Endothelial cell of coronary artery (primary cell): Measurements from ENCODE around the gene WDR89. TPM values are rescaled to one million over a fixed set of nuclear protein-coding genes. Genes with fewer than 3 reads are reported as not detected.

Source experiments
- total RNA-seq: library from RNA; depleted of rRNA; stranded (reverse); fragments of >200 nt; gene quantifications from 2 replicates; pipeline ENCODE4 v1.2.3, GENCODE V29; 2014

The WDR89 gene
- 14.8 and 17.8 TPM in 2 replicates for total RNA-seq

DNA sequence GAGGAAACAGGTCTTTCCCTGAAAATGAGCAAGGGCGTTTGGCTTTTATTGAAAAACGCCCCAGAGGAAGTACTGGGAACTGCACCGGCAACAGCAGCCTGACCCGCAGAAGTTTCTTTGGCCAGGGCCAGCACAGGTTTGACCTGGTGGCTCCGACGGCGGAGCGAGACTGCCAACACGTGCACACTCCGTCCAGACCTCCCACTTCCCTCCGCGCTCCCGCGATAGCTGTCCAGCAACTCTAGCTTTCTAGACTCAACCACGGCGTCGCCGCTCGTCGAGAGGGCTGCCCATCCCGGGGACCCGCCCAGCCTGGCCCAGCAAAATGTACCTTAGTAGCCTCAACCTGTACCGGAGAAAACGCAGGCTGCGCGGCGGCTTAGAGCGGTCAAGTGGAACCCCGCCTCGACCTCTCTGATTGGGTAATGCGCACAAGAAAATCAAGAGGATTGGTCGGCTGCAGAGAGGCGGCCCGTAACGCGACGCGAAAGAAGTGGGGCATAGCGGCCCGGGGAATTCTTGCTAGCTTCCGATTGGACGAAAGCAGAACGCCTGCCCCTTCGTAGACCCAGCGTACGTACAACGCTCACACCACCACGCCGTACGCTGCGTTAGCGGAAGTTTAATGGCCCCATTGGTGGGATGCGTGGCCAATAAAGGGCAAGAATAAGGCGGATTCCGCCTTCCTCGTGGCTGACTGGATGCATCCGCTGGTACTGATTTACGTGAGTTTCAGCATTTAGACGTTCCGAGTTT is at the start of gene WDR89:
TSS of gene WDR89 (minus strand) at position 399 of the 756 bp plus-strand sequence. CDS start 41,929 bp downstream, outside the sequence.

Other genes with a start within 250 kb of the WDR89 start
- 13.1 and 18.5 TPM in 2 replicates for gene PPP2R5E, start 98.5 kb downstream of the WDR89 start, total RNA-seq
- gene SGPP1, start 86.2 kb upstream of the WDR89 start, total RNA-seq, result 8.4 and 12.2 TPM in 2 replicates
- gene SYNE2, start 211.1 kb upstream of the WDR89 start, total RNA-seq, result 21.9 and 39.2 TPM in 2 replicates